HG03342 (cell line): ENCODE measurements around the gene CCDC87.
A peak's percentile ranks its signal among the peaks of the same experiment; 100 is the strongest.
"Not testable (repeated sequence)": the region's sequence is repeated elsewhere in the genome, so short reads cannot be mapped to it uniquely, and the experiment has no call there.

Source experiments
- ATAC-seq: cut with Tn5 transposase; IDR thresholded peaks from one replicate; pipeline ENCODE4 v1.9.1; 2021; ENCODE audit warnings: mild to moderate bottlenecking, moderate library complexity; ENCODE audit not compliant: unreplicated experiment

CCDC87 gene

GRCh38 chr11:66559142-66559865 lies 33.6 kb downstream of the CCDC87 start:
- no peak for ATAC-seq

GRCh38 chr11:66557733-66558326 lies 35.0 kb downstream of the CCDC87 start:
- no peak for ATAC-seq

GRCh38 chr11:66556086-66556485 lies 36.8 kb downstream of the CCDC87 start:
- no peak for ATAC-seq

- ATAC-seq = no peak
Measured at GRCh38 chr11:66555416-66555815, 37.4 kb downstream of the CCDC87 start.

- ATAC-seq = no peak
Measured at GRCh38 chr11:66554602-66555001, 38.3 kb downstream of the CCDC87 start.

GRCh38 chr11:66550887-66551286 lies 42.0 kb downstream of the CCDC87 start:
- no peak for ATAC-seq

- ATAC-seq = no peak
Measured at GRCh38 chr11:66549696-66550095, 43.2 kb downstream of the CCDC87 start.

- no peak for ATAC-seq
Measured at GRCh38 chr11:66548774-66549630, 43.9 kb downstream of the CCDC87 start.

- no peak for ATAC-seq
Measured at GRCh38 chr11:66548041-66548440, 44.8 kb downstream of the CCDC87 start.

GRCh38 chr11:66547662-66548009 lies 45.2 kb downstream of the CCDC87 start:
- ATAC-seq = no peak

- ATAC-seq = no peak
Measured at GRCh38 chr11:66546966-66547661, 45.7 kb downstream of the CCDC87 start.

- ATAC-seq = no peak
Measured at GRCh38 chr11:66546368-66546965, 46.4 kb downstream of the CCDC87 start, which contains the start of gene ACTN3. Gene ACTN3 (plus strand): TSS chr11:66546903. CDS start chr11:66546938, 35 bp downstream.

- ATAC-seq = peak; percentile 79
Measured at GRCh38 chr11:66545701-66546367, 47.0 kb downstream of the CCDC87 start, which contains the start of gene ZDHHC24. Gene ZDHHC24 (minus strand): TSS chr11:66546048. CDS start chr11:66546003, 45 bp downstream.

- ATAC-seq = not testable (repeated sequence)
Measured at GRCh38 chr11:66544952-66545351, 47.9 kb downstream of the CCDC87 start.

GRCh38 chr11:66543263-66544107 lies 49.4 kb downstream of the CCDC87 start:
- no peak for ATAC-seq

- no peak for ATAC-seq
Measured at GRCh38 chr11:66542362-66542761, 50.5 kb downstream of the CCDC87 start.

GRCh38 chr11:66541892-66542291 lies 51.0 kb downstream of the CCDC87 start:
- no peak for ATAC-seq

GRCh38 chr11:66540598-66540997 lies 52.3 kb downstream of the CCDC87 start:
- not testable (repeated sequence) for ATAC-seq
